HepG2 (cell line): ENCODE measurements around the gene GART. TPM values are rescaled to one million over a fixed set of nuclear protein-coding genes. Genes with fewer than 3 reads are reported as not detected.

Source experiments
- ERF ChIP-seq: IDR thresholded peaks from 2 replicates; pipeline ENCODE4 v1.6.1; 2018; ENCODE audit warnings: missing biosample characterization, missing genetic modification reagents
- HES4 ChIP-seq: sonication (generic); formaldehyde crosslinking; IDR thresholded peaks from 2 replicates; pipeline ENCODE4 v1.9.0; 2021; ENCODE audit warnings: mild to moderate bottlenecking, missing genetic modification reagents, borderline replicate concordance
- KDM5A ChIP-seq: fragments of 200-600 bp; sonication (generic); IDR thresholded peaks from 2 replicates; pipeline ENCODE4 v1.7.0; 2018; ENCODE audit warnings: antibody characterized with exemption, mild to moderate bottlenecking, low read length, borderline replicate concordance
- MAFF ChIP-seq: IDR thresholded peaks from 2 replicates; pipeline ENCODE4 v1.6.1; 2011; ENCODE audit warnings: low read depth, low read length, improper control_type of control experiment
- NFATC3 ChIP-seq: sonication (generic); formaldehyde crosslinking; IDR thresholded peaks from 2 replicates; pipeline ENCODE4 v1.5.1; 2020; ENCODE audit warnings: mild to moderate bottlenecking, missing genetic modification reagents
- NKX3-1 ChIP-seq: sonication (generic); formaldehyde crosslinking; IDR thresholded peaks from 2 replicates; pipeline ENCODE4 v1.5.0; 2020; ENCODE audit warnings: missing genetic modification reagents
- PBX3 ChIP-seq: sonication (generic); formaldehyde crosslinking; IDR thresholded peaks from 2 replicates; pipeline ENCODE4 v1.8.1; 2023; ENCODE audit warnings: missing genetic modification reagents, inconsistent platforms, borderline replicate concordance
- SOX5 ChIP-seq: IDR thresholded peaks from 2 replicates; pipeline ENCODE4 v1.6.1; 2016; ENCODE audit warnings: borderline replicate concordance
- SOX6 ChIP-seq, 2 experiments: fragments of 450-650 bp in 1 of 2; sonication (generic) in 1 of 2; formaldehyde crosslinking in 1 of 2; IDR thresholded peaks; 2 replicates each; pipeline versions ENCODE4 v1.4.0 to v1.6.1; 2017 to 2020; ENCODE audit warnings: antibody characterized with exemption in 1 of 2, mild to moderate bottlenecking in 1 of 2, missing genetic modification reagents in 1 of 2
- SRY ChIP-seq: sonication (generic); formaldehyde crosslinking; IDR thresholded peaks from 2 replicates; pipeline ENCODE4 v1.8.0; 2022; ENCODE audit warnings: mild to moderate bottlenecking, missing genetic modification reagents
- TMF1 ChIP-seq: sonication (generic); formaldehyde crosslinking; IDR thresholded peaks from 2 replicates; pipeline ENCODE4 v1.8.1; 2022; ENCODE audit warnings: low read depth, missing genetic modification reagents
- ZEB1 ChIP-seq: IDR thresholded peaks from 2 replicates; pipeline ENCODE4 v1.6.1; 2012; ENCODE audit warnings: mild to moderate bottlenecking, low read depth, inconsistent platforms; ENCODE audit not compliant: insufficient replicate concordance
- ZGPAT ChIP-seq: IDR thresholded peaks from 2 replicates; pipeline ENCODE4 v1.6.1; 2016; ENCODE audit warnings: mild to moderate bottlenecking
- ZNF343 ChIP-seq: sonication (generic); formaldehyde crosslinking; IDR thresholded peaks from 2 replicates; pipeline ENCODE4 v1.4.0; 2020; ENCODE audit warnings: mild to moderate bottlenecking, missing genetic modification reagents
- ZNF496 ChIP-seq: sonication (generic); formaldehyde crosslinking; IDR thresholded peaks from 2 replicates; pipeline ENCODE4 v1.8.1; 2023; ENCODE audit warnings: mild to moderate bottlenecking, moderate library complexity, missing genetic modification reagents; ENCODE audit not compliant: insufficient replicate concordance
- ZNF513 ChIP-seq: sonication (generic); formaldehyde crosslinking; conservative IDR thresholded peaks from 2 replicates; pipeline ENCODE4 v1.5.0; 2020; ENCODE audit warnings: missing genetic modification reagents
- ZNF557 ChIP-seq: sonication (generic); formaldehyde crosslinking; IDR thresholded peaks from 2 replicates; pipeline ENCODE4 v1.4.0; 2020; ENCODE audit warnings: missing genetic modification reagents
- ZNF646 ChIP-seq: sonication (generic); formaldehyde crosslinking; IDR thresholded peaks from 2 replicates; pipeline ENCODE4 v1.9.0; 2021; ENCODE audit warnings: mild to moderate bottlenecking, missing genetic modification reagents
- polyA plus RNA-seq, 8 experiments: library from polyadenylated mRNA; depleted of rRNA in 3 of 8; stranded (reverse) in 7 of 8; unstranded in 1 of 8; fragments of >200 nt; fragmentation: Illumina TruSeq in 4 of 8; extraction: Trizol in 4 of 8; gene quantifications; 2 replicates each; pipeline versions ENCODE4 v1.2.1 to v1.2.3, GENCODE V29; 2011 to 2016; ENCODE audit warnings: low read depth in 4 of 8, missing spikeins in 1 of 8, mixed read lengths in 1 of 8; ENCODE audit not compliant: insufficient read depth in 1 of 8
- total RNA-seq, 5 experiments: library from RNA; depleted of rRNA; stranded (reverse); fragments of >200 nt; fragmentation: Illumina TruSeq; extraction: Trizol; gene quantifications; 2 replicates each; pipeline ENCODE4 v1.2.3, GENCODE V29; 2016; ENCODE audit warnings: low read depth in 1 of 5

The GART gene
- total and polyA plus RNA-seq, 2 of the 13 experiments (the other 11 are each of a cell fraction or from before 2014, with no cell fraction given) = 17.9 to 109 TPM

GRCh38 chr21:33478935-33479678, 62.8 kb downstream of the GART start (continued):
- TF ChIP-seq KDM5A = peak; percentile 43; the same call in 1 of the 2 replicates
- TF ChIP-seq TMF1 (CRISPR knock-in tag) = no peak
- TF ChIP-seq MAFF = no peak
- no peak for TF ChIP-seq ZNF496 (CRISPR knock-in tag)
- no peak for TF ChIP-seq ZNF343
- no peak for TF ChIP-seq PBX3 (CRISPR knock-in tag)
- TF ChIP-seq HES4 (CRISPR knock-in tag) = peak; percentile 81; the same call in 1 of the 2 replicates
- 0 out of 2 replicates have a peak, but pooled peaks have one; percentile 37 for TF ChIP-seq NFATC3 (CRISPR knock-in tag)
- TF ChIP-seq NKX3-1 (CRISPR knock-in tag) = no peak
- TF ChIP-seq SOX5 (CRISPR knock-in tag) = no peak
- no peak for TF ChIP-seq ZNF557 (CRISPR knock-in tag)
- TF ChIP-seq ZGPAT = no peak
- TF ChIP-seq ZNF513 = no peak
- TF ChIP-seq SOX6 (IDR thresholded peaks at IDR 0.05) = no peak
- peak; percentile 23; the same call in 1 of the 2 replicates for TF ChIP-seq SOX6 (CRISPR knock-in tag; IDR thresholded peaks at IDR 0.05)
- no peak for TF ChIP-seq SRY (CRISPR knock-in tag)
- no peak for TF ChIP-seq ZEB1
- TF ChIP-seq ZNF646 (CRISPR knock-in tag) = no peak
- TF ChIP-seq ERF (CRISPR knock-in tag) = no peak
